ENCODE measurements around the gene ZDHHC14.
"Not testable (repeated sequence)": the region's sequence is repeated elsewhere in the genome, so short reads cannot be mapped to it uniquely, and the experiment has no call there.

ZDHHC14 gene

GRCh38 chr6:157707576-157707975, 326.6 kb downstream of the ZDHHC14 start:
- no peak for DNase-seq

- no peak for DNase-seq
These were observed 327.2 kb downstream of the ZDHHC14 start for GRCh38 chr6:157708239-157708638.

- DNase-seq: no peak
These were observed 327.9 kb downstream of the ZDHHC14 start for GRCh38 chr6:157708933-157709332.

- DNase-seq: no peak
These were observed 328.6 kb downstream of the ZDHHC14 start for GRCh38 chr6:157709555-157709954.

GRCh38 chr6:157710604-157711003, 329.6 kb downstream of the ZDHHC14 start:
- DNase-seq: no peak

- DNase-seq: peak in 1 of 2 donors; percentile 20
These were observed 330.1 kb downstream of the ZDHHC14 start for GRCh38 chr6:157711060-157711459.

GRCh38 chr6:157712585-157713295, 331.8 kb downstream of the ZDHHC14 start:
- no peak for DNase-seq

- no peak for DNase-seq
These were observed 332.6 kb downstream of the ZDHHC14 start for GRCh38 chr6:157713451-157714152.

- no peak for DNase-seq
These were observed 333.1 kb downstream of the ZDHHC14 start for GRCh38 chr6:157714153-157714490.

- DNase-seq: no peak
These were observed 334.8 kb downstream of the ZDHHC14 start for GRCh38 chr6:157715728-157716164.

GRCh38 chr6:157716251-157716995, 335.4 kb downstream of the ZDHHC14 start:
- no peak for DNase-seq

GRCh38 chr6:157717340-157717748, 336.4 kb downstream of the ZDHHC14 start:
- DNase-seq: no peak

GRCh38 chr6:157718503-157719187, 337.7 kb downstream of the ZDHHC14 start:
- no peak for DNase-seq

- not testable (repeated sequence) for DNase-seq
These were observed 340.0 kb downstream of the ZDHHC14 start for GRCh38 chr6:157720964-157721363.

GRCh38 chr6:157721426-157721825, 340.4 kb downstream of the ZDHHC14 start:
- DNase-seq: no peak

GRCh38 chr6:157721830-157722229, 340.8 kb downstream of the ZDHHC14 start:
- DNase-seq: no peak

GRCh38 chr6:157723376-157723775, 342.4 kb downstream of the ZDHHC14 start:
- no peak for DNase-seq

- DNase-seq: no peak
These were observed 343.3 kb downstream of the ZDHHC14 start for GRCh38 chr6:157724138-157724820.

- no peak for DNase-seq
These were observed 344.2 kb downstream of the ZDHHC14 start for GRCh38 chr6:157724960-157725741.

- DNase-seq: no peak
These were observed 344.8 kb downstream of the ZDHHC14 start for GRCh38 chr6:157725836-157726235.

- DNase-seq: no peak
These were observed 346.1 kb downstream of the ZDHHC14 start for GRCh38 chr6:157726892-157727628.
